Activated CD4-positive, alpha-beta T cell treated with anti-CD3 and anti-CD28 coated beads for 4 hours (primary cell): ENCODE measurements around the gene KATNB1.

Experiments used
- DNase-seq, 2 donors: peaks; one replicate each; pipeline ENCODE4 v3.0.0-alpha.2; 2020

The KATNB1 gene, protein sequence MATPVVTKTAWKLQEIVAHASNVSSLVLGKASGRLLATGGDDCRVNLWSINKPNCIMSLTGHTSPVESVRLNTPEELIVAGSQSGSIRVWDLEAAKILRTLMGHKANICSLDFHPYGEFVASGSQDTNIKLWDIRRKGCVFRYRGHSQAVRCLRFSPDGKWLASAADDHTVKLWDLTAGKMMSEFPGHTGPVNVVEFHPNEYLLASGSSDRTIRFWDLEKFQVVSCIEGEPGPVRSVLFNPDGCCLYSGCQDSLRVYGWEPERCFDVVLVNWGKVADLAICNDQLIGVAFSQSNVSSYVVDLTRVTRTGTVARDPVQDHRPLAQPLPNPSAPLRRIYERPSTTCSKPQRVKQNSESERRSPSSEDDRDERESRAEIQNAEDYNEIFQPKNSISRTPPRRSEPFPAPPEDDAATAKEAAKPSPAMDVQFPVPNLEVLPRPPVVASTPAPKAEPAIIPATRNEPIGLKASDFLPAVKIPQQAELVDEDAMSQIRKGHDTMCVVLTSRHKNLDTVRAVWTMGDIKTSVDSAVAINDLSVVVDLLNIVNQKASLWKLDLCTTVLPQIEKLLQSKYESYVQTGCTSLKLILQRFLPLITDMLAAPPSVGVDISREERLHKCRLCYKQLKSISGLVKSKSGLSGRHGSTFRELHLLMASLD

DNA sequence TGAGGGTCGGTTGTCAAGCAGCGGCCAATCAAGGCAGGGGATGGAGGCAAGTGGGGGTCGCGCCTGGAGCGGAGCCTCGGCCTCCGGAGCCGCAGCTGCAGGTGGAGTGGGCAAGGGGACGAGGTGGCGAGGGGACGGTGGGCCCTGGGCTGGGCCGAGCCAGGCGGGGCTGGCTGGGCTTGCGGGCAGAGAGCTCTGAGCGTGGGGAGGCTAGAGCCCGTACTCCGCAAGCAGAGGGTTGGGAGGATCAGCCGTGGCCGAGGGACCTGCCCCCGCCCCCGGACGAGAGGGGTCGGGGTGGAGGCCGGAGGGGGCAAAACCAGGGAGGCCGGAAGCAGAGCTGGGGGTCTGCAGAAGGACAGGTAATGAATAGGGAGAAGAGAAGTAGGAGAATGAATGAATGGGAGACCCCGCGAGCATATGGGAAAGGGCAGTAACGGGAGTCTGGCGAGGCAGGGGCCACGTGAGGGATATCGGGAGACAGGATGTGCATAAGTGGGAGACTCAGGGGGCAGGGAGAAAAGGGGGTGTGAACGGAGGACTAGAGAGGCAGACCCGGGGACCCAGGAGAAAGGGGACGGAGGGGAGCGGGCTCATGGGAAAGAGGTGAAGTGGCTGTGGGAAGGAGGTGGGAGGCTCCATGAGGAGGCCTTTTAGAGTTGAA, at the start of gene KATNB1:
TSS of gene KATNB1 (plus strand) at position 16 of the 664 bp plus-strand sequence. CDS start 1,474 bp downstream, outside the sequence.
- DNase-seq = no peak

DNA sequence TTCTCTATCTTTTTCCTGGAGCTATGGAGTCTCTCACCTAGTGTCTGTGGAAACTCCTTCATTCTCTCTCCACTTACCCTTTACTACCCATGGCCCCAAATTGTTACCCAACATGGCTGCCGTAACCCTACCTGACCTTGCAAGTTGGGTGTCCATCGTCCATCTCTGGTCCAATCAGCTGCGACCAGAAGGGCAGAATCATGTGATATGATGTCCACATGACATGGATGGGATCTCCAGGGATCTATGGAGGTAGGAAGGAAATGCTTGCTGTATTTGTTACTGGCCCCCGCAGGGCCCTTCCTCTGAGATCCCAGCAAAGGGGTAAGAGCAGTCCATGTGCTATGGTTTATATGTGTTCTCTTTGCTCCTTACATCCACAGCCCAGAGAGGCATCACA, 49.0 kb upstream of the KATNB1 start:
- no peak for DNase-seq

DNA sequence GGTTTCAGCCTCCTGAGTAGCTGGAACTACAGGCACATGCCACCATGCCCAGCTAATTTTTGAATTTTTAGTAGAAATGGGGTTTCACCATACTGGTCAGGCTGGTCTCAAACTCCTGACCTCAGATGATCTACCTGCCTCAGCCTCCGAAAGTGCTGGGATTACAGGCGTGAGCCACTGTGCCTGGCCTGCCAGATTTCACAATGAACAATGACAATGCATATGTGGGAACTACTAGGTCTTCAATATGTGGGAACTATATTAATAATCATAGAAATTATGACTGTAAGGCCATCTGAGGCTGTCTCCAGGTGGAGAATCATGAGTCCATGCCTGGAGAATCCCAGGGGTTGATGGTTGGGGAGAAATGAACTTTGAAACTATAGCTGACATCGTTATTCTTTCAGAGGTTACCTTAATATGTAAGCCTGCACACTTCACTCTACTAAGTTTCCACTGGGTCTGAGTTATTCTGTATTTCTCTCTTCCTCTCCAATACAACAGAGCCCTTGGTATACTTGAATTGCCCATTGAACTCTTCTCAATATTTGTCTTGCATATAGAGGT, 48.1 kb upstream of the KATNB1 start:
- no peak for DNase-seq

DNA sequence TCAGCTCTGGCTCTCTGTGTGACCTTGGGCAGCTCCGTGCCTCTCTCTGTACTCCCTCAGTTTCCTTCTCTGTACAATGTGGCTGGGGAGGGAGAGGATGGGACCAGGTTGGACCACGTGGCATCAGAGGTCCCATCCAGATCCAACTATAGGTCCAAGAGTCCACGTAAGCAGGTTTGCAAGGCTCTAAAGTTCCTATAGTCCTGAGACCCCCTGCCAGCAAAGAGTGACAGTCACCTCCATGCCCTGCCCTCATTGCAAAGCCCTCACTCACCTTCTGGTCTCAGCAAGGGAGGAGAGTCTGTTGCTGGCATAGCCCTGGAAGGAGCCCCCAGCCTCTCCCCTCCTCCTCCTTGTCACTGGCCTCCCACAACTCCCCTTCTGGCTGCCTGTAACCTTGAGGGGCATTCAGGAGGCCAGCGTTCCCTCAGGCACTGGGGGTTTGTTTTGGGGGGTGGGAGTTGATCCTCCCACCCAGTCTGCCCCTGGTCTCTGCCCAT, 47.0 kb upstream of the KATNB1 start:
- no peak for DNase-seq

DNA sequence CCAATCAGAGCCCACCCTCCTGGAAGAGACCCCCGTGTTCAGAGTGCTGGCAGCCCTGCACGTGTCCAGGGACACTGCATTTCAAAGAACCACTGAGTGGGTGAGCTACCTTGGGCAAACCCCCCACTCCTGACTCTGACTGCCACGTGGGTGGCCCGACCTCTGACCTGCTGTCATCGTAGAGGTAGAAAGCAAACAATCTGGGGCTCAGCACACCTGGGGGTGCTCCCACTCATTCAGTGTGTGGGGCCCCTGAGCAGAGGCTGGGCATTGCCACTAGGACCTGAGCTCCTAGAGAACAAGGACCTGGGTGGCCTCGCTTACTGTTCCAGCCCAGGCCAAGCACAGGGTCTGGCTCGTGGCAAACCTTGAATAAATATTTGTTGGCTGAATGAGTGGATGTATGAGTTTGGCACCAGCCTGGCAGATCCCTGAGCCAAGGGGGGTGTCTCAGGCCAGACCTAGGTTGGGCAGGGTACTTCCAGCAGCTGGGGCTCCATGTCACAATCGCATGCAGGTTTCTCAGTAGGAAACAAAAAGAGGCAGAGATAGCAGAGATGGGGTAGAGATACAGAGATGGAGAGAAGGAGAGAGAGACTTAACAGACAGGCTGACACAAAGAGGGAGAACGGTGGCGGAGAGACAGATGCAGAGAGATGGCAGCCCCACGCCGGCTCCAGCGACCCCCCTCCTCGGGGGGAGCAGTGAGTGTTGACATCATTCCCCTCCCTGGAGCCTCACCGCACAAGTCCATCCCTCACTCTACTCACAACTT, 46.4 kb upstream of the KATNB1 start:
- no peak for DNase-seq

DNA sequence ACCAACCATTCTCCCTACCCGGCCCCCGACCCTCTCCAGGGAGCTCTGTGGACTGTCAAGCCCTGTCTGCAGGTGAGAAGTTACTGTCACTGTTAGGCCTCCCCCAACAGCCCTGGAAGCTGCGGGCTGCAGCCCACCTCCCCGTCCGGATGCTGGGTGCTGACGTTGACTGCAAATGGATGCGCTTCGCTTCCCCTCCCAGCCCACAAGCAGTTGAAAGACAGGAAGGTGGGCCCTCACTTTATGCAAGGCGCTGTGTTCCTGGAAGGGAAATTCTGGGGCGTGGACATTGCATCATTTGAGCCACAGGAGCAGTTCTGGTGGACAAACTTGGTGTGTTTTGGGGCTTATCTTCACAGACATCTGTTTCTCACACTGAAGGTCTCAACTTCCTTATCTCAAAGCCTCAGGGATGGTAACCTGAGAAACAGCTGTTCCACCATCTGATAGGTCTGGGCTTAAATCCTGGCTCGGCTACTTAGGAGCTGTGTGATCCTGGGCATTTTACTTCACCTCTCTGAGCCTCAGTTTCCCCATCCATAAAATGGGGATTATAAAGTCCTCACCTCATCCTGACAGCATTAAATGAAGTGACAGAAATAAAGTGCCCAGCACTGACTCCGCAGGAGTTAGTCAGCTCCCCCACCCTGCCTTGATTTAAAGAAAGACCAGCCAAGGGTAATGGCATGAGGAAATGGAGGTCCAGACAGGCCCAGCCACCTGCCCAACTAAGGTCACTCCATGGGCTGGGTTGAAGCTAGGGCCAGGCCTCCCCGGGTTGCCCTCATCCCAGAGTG, 45.6 kb upstream of the KATNB1 start:
- DNase-seq = no peak

DNA sequence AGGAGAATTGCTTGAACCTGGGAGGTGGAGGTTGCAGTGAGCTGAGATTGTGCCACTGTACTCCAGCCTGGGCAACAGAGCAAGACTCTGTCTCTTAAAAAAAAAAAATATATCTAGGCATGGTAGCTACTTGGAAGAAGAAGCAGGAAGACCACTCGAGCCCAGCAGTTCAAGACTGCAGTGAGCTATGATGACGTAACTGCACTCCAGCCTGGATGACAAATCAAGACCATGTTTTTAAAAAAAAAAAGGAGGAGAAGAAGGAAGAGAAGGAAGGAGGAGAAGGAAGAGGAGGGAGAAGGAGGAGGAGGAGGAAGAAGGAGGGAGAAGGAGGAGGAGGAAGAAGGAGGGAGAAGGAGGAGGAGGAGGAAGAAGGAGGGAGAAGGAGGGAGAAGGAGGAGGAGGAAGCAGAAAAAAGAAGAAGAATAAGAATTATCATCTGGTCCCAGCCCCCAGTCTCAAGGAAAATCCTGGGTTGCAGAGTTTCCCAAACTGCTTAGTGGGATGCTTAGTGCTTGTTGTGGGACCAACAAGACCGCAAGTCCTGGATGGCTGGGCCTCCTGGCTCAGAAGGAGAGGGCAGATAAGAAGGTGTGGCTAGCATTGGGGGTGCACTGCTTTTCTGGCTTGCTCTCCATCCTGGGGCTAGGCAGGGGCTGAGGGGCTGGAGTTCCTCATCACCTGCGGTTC, 44.6 kb upstream of the KATNB1 start:
- DNase-seq = no peak

DNA sequence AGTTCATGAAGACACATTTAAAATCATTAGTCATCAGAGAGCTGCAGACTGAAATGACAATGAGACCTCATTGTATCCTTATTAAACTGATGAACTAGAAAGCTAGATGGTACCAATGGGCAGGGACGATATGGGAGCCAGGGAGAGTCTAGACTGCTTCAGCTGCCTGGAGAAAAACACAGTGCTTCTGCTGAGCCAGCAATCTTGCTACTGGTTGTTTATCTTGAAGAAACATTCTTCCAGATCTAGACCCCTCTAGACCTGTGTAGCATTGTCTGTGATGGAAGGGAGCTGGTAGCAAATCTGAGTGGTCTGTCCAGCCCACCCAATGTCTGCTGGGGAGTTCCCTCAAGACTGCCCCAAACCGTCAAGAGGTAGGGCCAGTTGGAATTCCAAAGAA, 42.9 kb upstream of the KATNB1 start:
- no peak for DNase-seq

DNA sequence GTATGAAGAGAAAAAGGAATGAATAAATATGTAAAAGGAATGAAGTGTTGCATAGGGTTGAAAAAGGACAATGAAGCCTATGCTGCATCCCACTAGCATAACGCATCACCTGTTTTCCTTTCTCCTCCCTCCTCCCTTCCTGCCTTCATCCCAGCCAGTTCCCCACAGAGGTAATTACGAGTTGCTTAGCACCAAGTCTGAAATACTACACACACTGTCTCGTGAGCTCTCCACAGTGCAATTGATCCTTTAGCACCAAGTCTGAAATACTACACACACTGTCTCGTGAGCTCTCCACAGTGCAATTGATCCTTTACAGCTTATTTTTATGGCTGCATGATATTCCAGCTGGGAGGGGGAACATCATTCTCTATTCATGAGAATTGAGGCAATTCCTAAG, 42.0 kb upstream of the KATNB1 start:
- DNase-seq = no peak

DNA sequence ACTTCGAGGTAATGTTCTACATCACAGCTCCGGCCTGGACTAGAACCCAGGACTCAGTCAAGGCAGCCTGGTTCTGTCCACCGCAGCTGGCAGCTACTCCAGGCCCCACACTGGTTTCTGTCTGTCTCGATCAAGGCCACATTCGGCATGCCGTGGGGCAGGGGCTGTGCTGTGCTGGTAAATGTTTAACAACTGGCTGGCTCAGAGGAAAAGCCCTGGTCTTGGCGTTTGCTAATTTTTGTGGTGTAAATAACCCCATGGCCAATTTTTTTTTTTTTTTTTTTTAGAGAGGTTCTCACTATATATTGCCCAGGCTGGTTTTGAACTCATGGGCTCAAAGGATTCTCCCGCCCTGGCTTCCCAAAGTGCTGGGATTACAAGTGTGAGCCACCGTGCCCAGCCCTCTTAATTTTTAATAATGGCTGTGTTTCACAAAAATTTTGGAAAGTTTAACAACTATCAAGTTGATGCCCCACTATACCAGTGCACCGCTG, 41.3 kb upstream of the KATNB1 start:
- DNase-seq = no peak

DNA sequence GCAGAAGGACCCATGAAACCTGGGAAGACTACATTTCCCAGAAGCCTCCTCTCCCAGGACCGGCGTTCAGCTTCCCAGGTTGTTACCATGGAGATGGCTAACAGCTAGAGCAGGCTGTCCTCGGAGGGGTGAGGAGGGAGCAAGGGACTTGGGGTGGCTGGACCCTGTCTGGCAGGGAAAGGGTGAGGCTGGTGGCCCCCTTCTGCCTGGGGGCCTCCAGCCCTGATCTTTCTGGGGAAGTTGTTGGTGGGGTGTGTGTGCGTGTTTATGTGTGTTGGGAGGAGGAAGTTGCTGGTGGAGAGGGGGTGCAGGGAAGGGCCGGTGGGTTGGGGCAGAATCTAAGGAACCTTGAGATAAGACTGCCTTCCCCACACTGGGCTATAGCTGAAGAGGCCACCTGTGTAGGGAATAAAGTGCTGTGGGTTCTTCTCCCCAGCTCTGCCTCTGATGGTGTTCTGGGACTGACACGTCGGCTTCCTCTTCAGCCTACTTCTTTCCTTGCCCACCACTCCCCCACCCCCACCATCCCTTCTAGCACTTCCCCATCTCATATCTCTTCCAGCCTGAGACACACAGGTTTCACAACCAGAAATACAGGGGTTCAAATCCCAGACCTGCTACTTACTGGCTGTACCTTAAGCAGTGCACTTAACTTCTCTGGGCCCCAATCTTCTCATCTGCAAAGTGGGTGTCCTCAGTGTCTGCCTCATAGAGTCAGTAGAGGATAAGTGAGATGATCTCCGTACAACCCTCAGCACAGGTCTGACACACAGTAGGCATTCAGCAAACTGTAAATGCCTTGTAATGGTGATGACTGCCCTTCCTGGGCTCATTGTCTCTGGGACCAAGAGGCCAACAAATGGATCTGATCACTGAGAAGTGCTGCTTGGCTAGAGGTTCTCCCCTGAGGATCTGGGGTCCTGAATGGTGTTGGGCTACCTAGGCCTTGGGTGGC, 40.6 kb upstream of the KATNB1 start, which contains the start of gene DRC7:
TSS of gene DRC7 (plus strand) at position 82 of the 955 bp plus-strand sequence. CDS start 3,144 bp downstream, outside the sequence.
- DNase-seq = no peak

DNA sequence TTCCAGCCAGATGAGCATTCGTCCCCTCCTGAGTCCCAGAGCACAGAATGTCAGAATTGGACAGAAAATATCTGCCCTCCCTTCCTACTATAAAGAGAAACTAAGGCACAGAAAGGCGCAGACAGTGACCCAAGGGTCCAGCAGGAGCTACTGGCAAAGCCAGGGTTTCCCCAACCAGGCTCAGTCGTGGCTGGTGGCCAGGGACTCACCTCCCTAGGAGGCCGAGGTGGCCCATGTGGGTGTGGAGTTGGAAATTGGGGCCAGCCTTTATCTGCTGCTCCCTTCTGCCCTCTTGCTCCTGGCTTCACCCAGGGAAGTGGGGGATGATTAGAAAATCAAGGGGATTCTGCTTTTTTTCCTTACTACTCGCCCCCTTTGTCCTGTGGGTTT, 39.9 kb upstream of the KATNB1 start:
- DNase-seq = no peak

DNA sequence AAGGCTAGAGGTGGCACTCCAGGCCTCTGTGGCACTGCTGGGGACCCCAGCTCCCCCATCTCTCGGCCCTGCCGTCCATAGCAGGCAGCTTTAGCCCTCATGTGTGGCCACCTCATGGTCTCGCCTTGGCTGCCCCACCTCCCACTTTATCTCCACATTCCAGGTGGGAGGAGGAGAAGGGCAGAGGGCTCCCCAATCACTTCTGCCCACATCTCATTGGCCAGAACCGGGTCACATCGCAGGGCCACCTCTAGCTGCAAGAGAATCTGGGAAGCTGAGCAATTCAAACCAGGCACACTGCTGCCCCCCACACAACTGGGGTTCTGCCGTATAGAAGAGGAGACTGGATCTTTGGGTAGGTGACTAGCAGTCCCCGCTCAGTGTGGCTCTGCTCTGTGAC, 39.3 kb upstream of the KATNB1 start:
- DNase-seq = no peak

DNA sequence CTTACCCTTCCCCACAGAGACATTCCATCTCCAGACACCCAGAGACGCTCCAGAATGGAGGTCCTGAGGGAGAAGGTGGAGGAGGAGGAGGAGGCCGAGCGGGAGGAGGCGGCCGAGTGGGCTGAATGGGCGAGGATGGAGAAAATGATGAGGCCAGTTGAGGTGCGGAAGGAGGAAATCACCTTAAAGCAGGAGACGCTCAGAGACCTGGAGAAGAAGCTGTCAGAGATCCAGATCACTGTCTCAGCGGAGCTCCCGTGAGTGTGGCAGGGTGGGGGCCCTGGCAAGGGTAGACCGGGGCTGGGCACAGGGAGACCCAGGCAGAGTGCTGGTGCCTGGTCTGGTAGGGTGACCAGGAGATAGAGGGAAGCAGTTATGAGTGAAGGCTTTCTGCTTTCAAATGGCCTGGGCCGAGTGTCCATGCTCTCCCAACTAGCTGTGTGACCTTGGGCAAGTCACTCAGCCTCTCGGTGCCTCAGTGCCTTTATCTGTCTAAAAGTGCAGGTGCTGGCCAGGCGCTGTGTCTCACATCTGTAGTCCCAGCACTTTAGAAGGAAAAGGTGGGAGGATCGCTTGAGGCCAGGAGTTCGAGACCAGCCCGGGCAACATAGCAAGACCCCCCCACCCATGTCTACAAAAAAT, 37.6 kb upstream of the KATNB1 start:
- no peak for DNase-seq

DNA sequence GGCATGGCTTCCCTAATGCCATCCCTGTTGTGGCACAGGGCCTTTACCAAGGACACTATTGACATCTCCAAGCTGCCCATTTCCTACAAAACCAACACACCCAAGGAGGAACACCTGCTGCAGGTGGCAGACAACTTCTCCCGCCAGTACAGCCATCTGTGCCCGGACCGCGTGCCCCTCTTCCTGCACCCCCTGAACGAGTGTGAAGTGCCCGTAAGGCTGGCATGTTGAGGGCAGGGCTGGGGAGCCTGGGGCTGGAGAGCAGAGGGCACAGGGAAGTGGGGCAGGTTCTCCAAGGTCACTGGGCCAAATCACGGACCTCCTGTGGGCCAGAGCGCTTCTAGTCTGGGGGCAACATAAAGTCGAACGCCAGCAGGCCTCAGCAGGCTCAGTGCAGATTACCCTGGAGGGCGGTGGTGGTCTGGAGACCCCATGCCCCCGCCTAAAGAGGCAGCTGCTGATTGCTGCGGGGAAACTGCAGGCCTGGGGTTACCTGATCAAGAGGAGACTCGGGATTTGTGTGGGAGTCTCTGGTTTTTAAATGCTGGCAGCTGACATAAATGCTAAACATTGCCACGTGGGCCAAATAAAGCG, 36.7 kb upstream of the KATNB1 start:
- no peak for DNase-seq

DNA sequence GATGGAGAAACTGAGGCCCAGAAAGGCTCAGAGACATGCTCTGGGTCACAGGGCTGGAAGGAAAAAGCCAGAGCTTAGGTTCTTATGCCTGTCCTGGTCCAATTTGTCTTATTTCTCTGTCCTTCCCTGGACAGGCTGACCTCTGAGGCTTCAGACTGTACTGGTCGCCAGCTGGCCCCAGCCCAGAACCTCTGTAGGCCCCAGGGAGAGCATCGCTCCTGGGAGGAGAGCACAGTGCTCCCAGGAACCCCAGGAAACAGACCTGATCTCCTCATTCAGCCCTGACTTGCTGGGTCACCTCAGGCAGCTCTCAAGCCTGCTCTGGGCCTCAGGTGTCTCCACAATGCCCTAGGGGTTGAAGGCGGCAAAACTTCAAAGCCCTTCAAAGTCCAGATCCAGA, 36.1 kb upstream of the KATNB1 start:
- no peak for DNase-seq

DNA sequence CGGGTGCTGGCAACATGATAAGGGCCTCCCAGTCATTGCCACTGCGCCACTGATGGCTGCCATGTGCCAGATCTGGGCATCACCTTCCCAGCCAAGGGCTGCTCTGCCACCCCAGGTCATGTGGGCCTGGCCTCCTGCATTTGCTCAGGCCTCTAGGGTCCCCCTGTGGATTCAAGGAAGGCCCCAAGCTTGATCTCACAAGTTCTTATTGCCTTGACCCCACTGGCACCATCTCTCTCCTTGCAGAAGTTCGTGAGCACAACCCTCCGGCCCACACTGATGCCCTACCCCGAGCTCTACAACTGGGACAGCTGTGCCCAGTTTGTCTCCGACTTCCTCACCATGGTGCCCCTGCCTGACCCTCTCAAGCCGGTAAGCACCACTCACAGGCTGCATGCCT, 35.7 kb upstream of the KATNB1 start:
- DNase-seq = no peak

DNA sequence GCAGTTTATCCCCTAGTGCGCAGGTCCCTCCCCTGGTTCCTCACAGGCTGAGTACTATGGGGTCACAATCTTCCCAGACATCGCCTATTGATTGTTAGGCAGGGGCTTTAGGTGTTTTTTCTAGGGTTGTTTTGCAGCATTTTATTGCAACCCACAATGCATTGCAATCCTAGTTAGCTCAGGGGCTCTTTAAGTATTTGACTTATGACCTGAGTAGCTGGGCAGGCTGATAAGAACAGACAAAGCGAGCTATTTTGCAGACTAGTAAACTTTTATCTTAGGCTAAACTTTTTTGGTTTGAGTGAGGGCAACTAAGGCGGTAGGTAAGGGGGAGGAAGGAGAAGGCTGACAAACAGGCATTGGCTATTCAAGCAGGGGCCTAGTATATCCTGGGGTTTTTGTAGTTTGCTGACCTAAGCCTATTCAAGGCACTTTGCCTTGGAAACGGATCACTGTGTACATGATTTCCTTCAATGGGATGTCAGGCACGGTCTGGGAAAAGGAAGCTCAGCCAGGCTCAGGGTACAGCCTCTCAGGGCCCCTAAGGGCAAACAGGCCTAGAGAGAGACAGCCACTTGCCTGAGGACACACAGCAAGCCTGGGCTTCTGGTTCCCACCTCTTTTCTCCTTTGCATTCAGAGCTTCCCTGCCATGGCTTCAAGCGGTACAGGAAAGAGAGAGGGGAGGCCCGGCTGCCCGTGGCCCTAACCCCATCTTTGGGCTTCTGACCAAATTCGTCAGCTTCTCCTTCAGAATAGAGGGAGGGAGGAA, 34.6 kb upstream of the KATNB1 start:
- DNase-seq = no peak
